Measurements from ENCODE around the gene PRSS56.

The PRSS56 gene

GRCh38 chr2:232519581-232520438, at the start of gene PRSS56:
Gene PRSS56 (plus strand): TSS chr2:232520388. CDS start chr2:232520599, 211 bp downstream.
- no peak for DNase-seq

DNA sequence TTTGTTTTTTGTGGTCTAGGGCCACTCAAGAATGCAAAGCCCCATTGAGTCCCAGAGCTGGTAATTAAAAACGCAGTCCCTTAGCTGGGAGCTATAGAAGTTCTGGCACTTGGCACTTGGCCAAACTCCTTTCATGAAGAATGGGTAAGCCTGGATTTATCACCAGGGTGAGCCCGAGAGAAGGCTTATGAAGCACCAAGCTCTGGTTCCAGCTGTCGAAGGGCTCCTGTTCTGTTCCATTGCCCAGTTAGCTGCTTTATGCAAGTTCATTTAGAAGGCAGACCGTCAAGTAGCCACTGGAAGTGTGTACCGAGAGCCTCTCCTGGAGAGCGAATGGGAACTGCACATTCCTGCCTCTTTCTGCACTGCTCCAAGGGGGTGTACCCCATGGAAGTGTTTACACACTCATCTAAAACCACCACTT, 46.7 kb upstream of the PRSS56 start:
- DNase-seq = no peak

DNA sequence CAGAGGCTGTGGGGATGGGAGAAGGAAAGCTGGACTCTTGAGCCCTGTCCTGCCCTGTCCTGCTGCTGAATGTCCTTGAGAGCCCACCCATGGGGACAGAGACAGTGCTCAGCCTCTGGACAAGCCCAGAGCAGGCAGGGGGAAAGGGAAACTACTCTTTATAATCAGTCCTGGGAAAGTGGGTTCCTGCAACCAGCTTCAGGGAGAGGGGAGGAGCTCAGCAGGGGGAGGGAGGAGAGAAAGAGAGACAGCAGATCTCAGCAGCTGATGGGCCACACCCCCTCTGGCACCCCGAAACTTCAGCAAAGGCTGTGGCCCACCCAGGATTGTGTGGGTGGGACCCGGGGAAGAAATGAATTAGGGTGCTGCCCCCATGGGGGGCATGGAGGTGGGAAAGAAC, 44.1 kb upstream of the PRSS56 start:
- no peak for DNase-seq

DNA sequence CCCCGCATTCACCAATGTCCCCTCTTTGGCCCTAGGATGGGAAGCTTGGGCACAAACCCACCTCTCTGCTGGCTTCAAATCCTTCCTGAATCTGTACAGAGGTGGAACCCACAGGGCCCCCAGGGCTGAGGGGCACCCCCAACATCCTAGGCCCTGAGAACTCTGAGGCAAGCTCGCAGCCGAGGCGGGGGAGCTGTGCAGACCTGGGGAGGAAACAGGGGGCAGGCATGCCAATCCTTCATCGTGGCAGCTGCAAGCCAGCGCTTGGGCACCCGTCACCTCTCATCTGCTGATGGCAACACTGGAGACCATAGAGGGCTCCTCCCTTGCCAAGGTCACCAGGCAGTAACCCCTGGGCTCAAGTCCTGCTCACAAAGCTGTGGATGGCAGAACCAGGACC, 43.4 kb upstream of the PRSS56 start:
- DNase-seq = no peak

GRCh38 chr2:232477751-232478510, 42.3 kb upstream of the PRSS56 start:
- no peak for DNase-seq

DNA sequence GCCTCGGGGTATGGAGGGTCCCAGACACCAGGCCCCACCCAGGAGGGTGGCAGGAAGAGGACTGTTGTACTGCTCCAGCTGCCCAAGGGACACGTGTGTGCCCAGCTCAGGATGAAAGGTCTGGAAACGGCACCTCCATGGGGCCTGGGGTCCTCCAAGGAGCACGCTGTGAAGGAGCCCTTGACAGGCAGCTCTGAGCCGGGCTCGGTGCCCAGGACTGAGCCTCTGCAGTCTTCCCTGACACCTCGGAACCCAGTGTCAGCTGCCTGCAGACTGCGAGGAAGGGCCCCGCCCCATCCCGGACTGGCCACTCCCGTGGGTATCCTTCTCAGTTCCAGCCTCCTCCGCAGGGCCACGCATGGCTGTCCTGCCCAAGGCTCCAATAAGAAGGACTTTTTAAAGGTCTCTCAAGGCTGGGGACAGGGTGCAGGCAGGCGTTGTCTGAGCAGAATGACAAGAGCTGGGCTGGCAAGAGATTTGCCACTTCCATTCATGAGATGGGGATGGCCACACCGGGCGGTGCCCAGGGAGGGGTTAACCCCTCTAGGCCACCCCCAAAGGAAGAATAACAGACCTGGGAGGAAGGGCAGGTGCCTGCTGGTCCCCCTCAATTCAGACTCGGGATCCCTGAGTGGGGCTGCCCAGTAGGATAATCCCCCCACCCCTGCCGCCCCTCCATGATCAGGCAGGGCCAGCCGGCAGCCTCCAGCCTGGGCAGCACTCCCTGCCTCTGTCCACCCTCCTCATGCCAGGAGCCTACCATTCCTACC, 41.4 kb upstream of the PRSS56 start:
- DNase-seq = no peak

GRCh38 chr2:232479341-232480200, 40.6 kb upstream of the PRSS56 start:
- no peak for DNase-seq

DNA sequence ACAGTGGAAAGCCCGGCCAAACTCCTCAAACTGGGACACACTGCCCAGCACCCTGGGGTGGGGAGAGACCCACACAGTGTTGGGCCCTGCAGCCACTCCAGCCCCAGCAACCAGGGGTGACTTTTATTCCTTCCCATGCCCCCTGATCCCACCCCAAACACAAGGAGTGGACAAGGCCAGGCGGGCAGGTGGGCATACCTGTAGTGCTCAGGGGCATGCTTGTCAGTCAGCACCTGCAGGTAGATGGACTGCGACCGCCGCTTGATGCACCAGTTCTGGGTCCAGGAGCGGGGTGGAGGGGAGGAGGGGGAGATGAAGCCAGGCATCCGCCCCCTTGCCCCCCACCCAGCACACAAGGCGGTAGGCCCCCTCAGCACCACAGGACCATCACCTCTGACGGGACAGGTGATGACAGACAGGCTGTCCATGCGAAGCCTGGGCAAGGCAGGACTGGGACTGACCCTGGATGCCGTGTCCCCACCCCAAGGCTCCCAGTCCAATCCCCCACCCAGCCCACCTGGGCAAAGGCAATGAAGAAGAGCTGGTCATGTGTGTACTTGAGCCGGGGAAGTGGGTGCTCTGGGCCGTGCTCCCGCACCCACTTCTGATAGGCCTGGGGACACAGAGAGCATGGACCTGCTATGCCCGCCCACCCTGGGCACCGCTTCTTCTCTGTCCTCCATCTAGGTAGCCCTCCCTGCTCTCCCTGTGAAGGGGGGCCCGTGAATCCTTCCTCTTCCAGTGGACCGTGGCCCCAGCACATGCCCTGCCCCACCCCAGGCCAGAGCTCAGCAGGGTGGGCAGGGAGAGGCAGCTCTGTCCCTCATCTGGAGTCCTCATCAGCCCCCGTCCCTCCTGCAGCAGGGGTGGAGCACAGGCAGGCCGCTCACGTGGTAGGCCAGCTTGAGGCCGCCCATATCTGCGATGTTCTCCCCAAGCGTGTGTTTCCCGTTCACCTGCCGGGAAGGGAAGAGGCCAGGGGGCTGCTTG, 39.7 kb upstream of the PRSS56 start:
- no peak for DNase-seq

GRCh38 chr2:232481322-232482140, 38.7 kb upstream of the PRSS56 start:
- no peak for DNase-seq

GRCh38 chr2:232482301-232483238, 37.6 kb upstream of the PRSS56 start:
- no peak for DNase-seq

DNA sequence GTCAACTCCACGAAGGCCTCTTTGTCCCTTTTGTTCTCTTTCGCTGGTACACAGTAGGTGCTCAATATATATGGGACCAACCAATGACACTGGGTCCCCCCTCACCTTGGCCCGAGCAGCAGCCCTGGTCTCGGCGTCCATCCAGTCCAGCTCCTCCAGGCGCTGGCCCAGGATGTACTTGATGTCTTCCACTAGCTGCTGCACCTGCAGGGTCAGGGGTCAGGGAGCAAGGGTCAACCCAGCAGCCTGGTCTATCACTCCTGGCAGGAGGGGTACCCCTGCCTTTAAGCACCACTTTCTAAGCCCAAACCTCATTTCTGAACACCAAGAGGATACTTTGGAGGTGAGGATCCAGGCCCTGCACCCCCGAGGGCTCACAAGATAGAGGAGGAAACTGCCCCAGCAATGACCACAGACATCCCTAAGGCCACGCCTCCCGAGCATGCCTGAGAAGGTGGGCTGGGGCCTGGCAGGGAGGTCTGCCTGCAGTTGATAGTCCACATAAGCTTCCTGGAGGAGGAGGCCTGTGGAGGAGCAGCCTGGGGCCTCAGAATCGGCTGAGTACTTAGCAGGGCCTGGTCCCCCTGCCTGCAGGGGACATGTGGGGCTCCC, 36.8 kb upstream of the PRSS56 start:
- DNase-seq = no peak

- DNase-seq = no peak
Observed at GRCh38 chr2:232483923-232484627, 36.1 kb upstream of the PRSS56 start.

DNA sequence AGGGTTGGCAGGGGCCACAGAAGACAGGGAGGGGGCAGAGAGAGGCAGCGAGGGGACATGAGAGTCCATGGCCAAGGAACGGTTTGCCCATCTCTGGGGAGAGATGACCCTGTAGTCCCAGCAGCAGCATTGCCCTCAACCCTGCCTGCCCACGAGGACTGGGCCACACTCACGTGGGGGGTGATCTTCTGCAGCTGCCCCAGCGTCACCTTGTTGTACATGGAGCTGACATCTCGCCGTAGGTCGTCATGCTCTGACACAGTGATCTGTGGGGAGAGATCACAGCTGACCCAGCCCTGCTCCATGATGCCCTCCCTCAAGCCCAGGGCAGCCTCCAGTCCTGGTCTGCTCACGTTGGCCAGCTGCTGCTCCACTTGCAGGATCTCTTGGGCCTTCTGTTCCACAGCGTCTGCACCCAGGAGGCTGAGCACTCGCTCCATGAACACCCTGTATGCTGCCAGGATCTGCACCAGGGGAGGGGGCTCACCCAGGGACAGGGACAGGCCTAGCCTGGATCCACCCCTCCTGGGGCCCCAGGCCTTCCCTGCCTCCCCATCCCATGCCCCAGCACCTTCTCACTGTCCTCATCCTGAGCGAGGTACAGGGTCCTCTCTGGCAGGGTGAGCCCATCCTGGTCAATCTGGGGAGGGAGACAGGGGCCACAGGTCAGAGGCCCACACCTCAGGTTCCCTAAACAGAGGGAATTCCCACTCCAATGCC, 35.4 kb upstream of the PRSS56 start:
- no peak for DNase-seq

DNA sequence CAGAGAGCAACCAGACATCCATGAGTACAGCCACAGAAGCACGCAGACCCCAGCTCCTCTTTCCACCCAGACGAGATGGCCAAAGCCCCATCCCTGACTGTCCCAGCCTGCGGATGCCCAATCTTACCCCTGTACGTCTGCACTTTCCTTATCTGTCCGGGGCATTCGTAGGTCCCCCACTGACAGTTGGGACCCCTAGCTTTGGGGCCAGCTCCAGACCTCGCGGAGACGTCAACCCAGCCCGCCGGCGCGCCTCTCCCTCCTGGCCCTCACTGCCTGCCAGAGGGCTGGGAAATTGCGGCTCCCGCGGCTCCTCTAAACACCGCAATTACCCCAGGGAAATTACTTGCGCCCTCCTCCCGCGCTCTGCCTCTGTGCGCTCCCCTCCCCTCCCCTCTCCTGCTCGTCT, 34.8 kb upstream of the PRSS56 start:
- no peak for DNase-seq

- no peak for DNase-seq
Observed at GRCh38 chr2:232485757-232486557, 34.2 kb upstream of the PRSS56 start.
